SH-SY5Y (cell line): ENCODE measurements around the gene KCNQ5.

Source experiments
- GATA2 ChIP-seq: IDR thresholded peaks from 2 replicates; pipeline ENCODE4 v1.6.1; 2011; ENCODE audit warnings: mild to moderate bottlenecking, low read depth, low read length
- GATA3 ChIP-seq: IDR thresholded peaks from 2 replicates; pipeline ENCODE4 v1.6.1; 2011; ENCODE audit warnings: low read depth, mild to moderate bottlenecking, low read length, moderate library complexity

Gene KCNQ5

GRCh38 chr6:72651967-72652956, 30.4 kb downstream of the KCNQ5 start:
- no peak for TF ChIP-seq GATA2

- TF ChIP-seq GATA3 (no peak), GATA2 (no peak)
Measured at GRCh38 chr6:72653026-72653425, 31.2 kb downstream of the KCNQ5 start.

GRCh38 chr6:72654071-72654621, 32.3 kb downstream of the KCNQ5 start:
- TF ChIP-seq GATA3 (no peak), GATA2 (no peak)

- no peak for TF ChIP-seq GATA2
- no peak for TF ChIP-seq GATA3
Measured at GRCh38 chr6:72657407-72658197, 35.7 kb downstream of the KCNQ5 start.

- no peak for TF ChIP-seq GATA3
- TF ChIP-seq GATA2, result no peak
Measured at GRCh38 chr6:72659754-72660153, 37.9 kb downstream of the KCNQ5 start.

GRCh38 chr6:72661411-72661810, 39.5 kb downstream of the KCNQ5 start:
- no peak for TF ChIP-seq GATA3
- no peak for TF ChIP-seq GATA2

DNA sequence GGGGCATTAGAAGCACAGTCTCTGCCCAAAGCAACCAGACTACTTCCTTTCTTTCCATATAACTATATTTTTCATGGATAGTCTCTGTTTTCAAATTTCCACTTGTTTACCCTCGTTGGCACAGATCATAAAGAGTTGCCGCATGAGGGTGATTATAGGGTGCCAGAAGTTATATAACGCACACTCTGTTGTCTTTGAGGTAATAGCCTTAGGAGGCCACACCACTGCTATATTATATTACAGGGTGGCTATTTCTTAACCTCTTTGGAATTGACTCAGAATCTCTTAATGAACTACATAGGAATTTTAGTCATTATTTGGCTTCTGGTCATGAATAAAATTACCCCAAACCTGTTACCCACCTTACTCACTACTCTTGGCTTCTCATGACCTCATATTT, 43.7 kb downstream of the KCNQ5 start:
- TF ChIP-seq GATA3, result no peak
- no peak for TF ChIP-seq GATA2

GRCh38 chr6:72669324-72669723, 47.5 kb downstream of the KCNQ5 start:
- TF ChIP-seq GATA2 (no peak), GATA3 (no peak)

DNA sequence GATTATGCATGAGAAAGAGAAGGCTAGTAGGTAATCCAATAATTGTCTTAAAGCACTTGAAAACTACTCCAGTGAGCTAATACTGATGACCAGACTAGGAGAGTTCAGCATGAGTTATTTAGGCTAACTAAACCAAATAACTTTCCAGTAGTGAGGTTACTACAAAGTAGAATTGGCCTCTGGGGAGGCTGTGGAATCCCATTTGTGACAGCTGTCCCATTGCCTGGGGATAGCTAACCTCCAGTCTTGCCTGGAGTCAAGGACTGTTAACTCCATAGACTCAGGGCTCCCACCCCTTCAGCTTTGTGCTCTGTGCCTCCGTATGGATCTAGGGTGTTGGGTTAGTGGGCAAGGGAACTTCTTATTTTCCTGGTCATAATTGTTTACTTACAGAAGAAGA, 51.0 kb downstream of the KCNQ5 start:
- no peak for TF ChIP-seq GATA3
- TF ChIP-seq GATA2, result no peak

GRCh38 chr6:72674842-72675241, 53.0 kb downstream of the KCNQ5 start:
- TF ChIP-seq GATA2 (no peak), GATA3 (no peak)

- TF ChIP-seq GATA3 (no peak), GATA2 (no peak)
Measured at GRCh38 chr6:72675396-72675795, 53.5 kb downstream of the KCNQ5 start.

DNA sequence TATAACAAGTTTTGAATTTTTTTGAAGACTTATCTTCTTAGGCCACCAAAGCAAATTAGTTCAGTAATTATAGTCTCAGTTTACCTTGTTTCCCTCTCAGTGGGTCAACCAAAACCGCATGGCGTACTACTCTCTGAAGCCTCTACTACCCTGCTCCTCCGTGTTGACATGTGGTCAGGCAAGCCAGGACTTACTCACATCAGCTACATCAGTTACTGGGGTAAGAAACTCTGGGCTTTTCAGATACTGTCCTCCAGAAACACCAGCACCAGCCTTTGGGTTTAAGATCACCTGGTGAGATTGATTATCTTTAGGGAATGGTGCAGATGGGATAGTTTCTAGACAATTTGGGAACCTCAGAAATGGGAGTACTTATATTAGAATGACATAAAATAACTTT, 55.1 kb downstream of the KCNQ5 start:
- TF ChIP-seq GATA2 (no peak), GATA3 (0 out of 2 replicates have a peak, but pooled peaks have one; percentile 8)

GRCh38 chr6:72677740-72678139, 55.9 kb downstream of the KCNQ5 start:
- TF ChIP-seq GATA3 (no peak), GATA2 (no peak)

DNA sequence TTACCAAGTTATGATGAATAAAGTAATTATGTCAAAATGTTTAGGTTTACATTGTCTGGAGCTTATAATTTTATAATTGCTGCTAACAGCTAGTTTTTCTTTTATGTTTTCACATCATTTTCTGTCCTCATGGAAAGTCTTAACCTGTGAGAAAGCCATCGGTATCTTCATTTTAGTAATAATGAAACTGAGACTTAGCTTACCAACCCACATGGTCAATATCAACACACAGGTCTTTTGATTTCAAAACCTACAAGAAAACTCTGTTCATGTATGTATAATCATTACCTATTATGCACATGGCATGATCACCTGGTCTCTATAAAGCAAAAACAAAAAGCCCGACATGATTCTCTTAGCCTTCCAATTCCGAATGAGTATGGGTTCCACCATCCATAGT, 61.9 kb downstream of the KCNQ5 start:
- TF ChIP-seq GATA2 (no peak), GATA3 (no peak)
